ENCODE data around the gene NDUFAF8. TPM values are rescaled to one million over a fixed set of nuclear protein-coding genes. Genes with fewer than 3 reads are reported as not detected.
A peak's percentile ranks its signal among the peaks of the same experiment; 100 is the strongest.

NDUFAF8 gene
- total and polyA plus RNA-seq, 2 donors (not counting 1 experiment from before 2014, with no cell fraction given) = 41.7 to 42.6 TPM

GRCh38 chr17:81285179-81285878, 46.2 kb downstream of the NDUFAF8 start:
- WGBS (ENCODE audit: insufficient coverage) = 1% methylated on average over 37 of the region's 37 CpGs
- ATAC-seq (ENCODE audit: low read depth) (peak; percentile 62), DNase-seq (peak; percentile 57)
- Histone ChIP-seq H3K9me3 (ENCODE audit: control extremely low read depth in 1 of 3, control insufficient read depth in 2 of 3, insufficient read depth in 1 of 3, low read length in 2 of 3) (no peaks in the 10 kb centered on the region), H3K27me3 (replicated peaks in 1 of 4; ENCODE audit: control extremely low read depth in 1 of 4, control insufficient read depth in 3 of 4, insufficient read depth in 4 of 4, low read length in 3 of 4) (no peaks in the 10 kb centered on the region), H3K4me2 (replicated peaks; ENCODE audit: low read depth, low read length, poor library complexity, severe bottlenecking) (peak overlapping the region; percentile 88), H4K20me1 (ENCODE audit: control insufficient read depth, insufficient read depth, low read length, poor library complexity, severe bottlenecking) (peaks cover 65% of the 10 kb centered on the region), H3K4me1 (ENCODE audit: control insufficient read depth in 2 of 2, insufficient read depth in 2 of 2, low read length in 2 of 2) (peaks cover 16 to 23% of the 10 kb centered on the region in 2 donors), H2AFZ (ENCODE audit: insufficient read depth, low read depth, low read length, poor library complexity, severe bottlenecking) (peak overlapping the region; percentile 90), H3K27ac (ENCODE audit: low read length in 2 of 2) (peak overlapping the region; percentile 11 to 71), H3K36me3 (replicated peaks in 1 of 2; ENCODE audit: control extremely low read depth in 1 of 2, control insufficient read depth in 1 of 2, extremely low read depth in 1 of 2, insufficient read depth in 2 of 2, low read length in 1 of 2) (peaks cover 0 to 42% of the 10 kb centered on the region in 2 experiments), H3K4me3 (ENCODE audit: control extremely low read depth in 1 of 5, extremely low read depth in 1 of 5, insufficient read depth in 1 of 5, low read depth in 2 of 5, low read length in 4 of 5) (peak overlapping the region; percentile 44 to 73 (median 68)), H3K79me2 (ENCODE audit: control insufficient read depth, insufficient read depth, low read length) (peaks cover 95% of the 10 kb centered on the region), H3K9ac (ENCODE audit: low read length) (peak overlapping the region; percentile 70)
- peak overlapping the region; percentile 85 for H3K27ac Mint-ChIP-seq
- H3K4me3 Mint-ChIP-seq = peak overlapping the region; percentile 88
- intact Hi-C loops (cut with micrococcal nuclease) = no loop called here
- peaks cover 31% of the 10 kb centered on the region for H3K4me1 Mint-ChIP-seq
- ChIA-PET CTCF (no interaction called here), POLR2A (interaction anchor here (0.6 kb wide), 1 partner anchor 140 kb away, joined by 3 read pairs; no protein-coding TSS in a partner anchor)
- TF ChIP-seq CTCF (IDR thresholded peaks at IDR 0.05) = no peak
- no peak for TF ChIP-seq EZH2 (IDR thresholded peaks at IDR 0.05; ENCODE audit: borderline replicate concordance, insufficient read depth, low read depth, low read length, poor library complexity, severe bottlenecking)
- H3K9me3 Mint-ChIP-seq (ENCODE audit: insufficient read depth) = no peaks in the 10 kb centered on the region
- H3K27me3 Mint-ChIP-seq = no peaks in the 10 kb centered on the region

GRCh38 chr17:81285894-81286293, 46.8 kb downstream of the NDUFAF8 start:
- Histone ChIP-seq H3K9ac (ENCODE audit: low read length) (peak overlapping the region; percentile 70), H3K4me2 (replicated peaks; ENCODE audit: low read depth, low read length, poor library complexity, severe bottlenecking) (peak overlapping the region; percentile 88), H3K79me2 (ENCODE audit: control insufficient read depth, insufficient read depth, low read length) (peaks cover 95% of the 10 kb centered on the region), H4K20me1 (ENCODE audit: control insufficient read depth, insufficient read depth, low read length, poor library complexity, severe bottlenecking) (peaks cover 67% of the 10 kb centered on the region), H3K27me3 (replicated peaks in 1 of 4; ENCODE audit: control extremely low read depth in 1 of 4, control insufficient read depth in 3 of 4, insufficient read depth in 4 of 4, low read length in 3 of 4) (no peaks in the 10 kb centered on the region), H2AFZ (ENCODE audit: insufficient read depth, low read depth, low read length, poor library complexity, severe bottlenecking) (peak overlapping the region; percentile 90), H3K27ac (ENCODE audit: low read length in 2 of 2) (peak overlapping the region; percentile 11 to 71), H3K4me1 (ENCODE audit: control insufficient read depth in 2 of 2, insufficient read depth in 2 of 2, low read length in 2 of 2) (peaks cover 16 to 23% of the 10 kb centered on the region in 2 donors), H3K4me3 (ENCODE audit: control extremely low read depth in 1 of 5, extremely low read depth in 1 of 5, insufficient read depth in 1 of 5, low read depth in 2 of 5, low read length in 4 of 5) (peak overlapping the region; percentile 44 to 73 (median 68)), H3K36me3 (replicated peaks in 1 of 2; ENCODE audit: control extremely low read depth in 1 of 2, control insufficient read depth in 1 of 2, extremely low read depth in 1 of 2, insufficient read depth in 2 of 2, low read length in 1 of 2) (peaks cover 0 to 46% of the 10 kb centered on the region in 2 experiments), H3K9me3 (ENCODE audit: control extremely low read depth in 1 of 3, control insufficient read depth in 2 of 3, insufficient read depth in 1 of 3, low read length in 2 of 3) (no peaks in the 10 kb centered on the region)
- H3K27ac Mint-ChIP-seq = peak overlapping the region; percentile 85
- no peak for DNase-seq
- intact Hi-C loops (cut with micrococcal nuclease) = no loop called here
- H3K27me3 Mint-ChIP-seq = no peaks in the 10 kb centered on the region
- WGBS (ENCODE audit: insufficient coverage) = 55% methylated on average over 12 of the region's 12 CpGs
- no peaks in the 10 kb centered on the region for H3K9me3 Mint-ChIP-seq (ENCODE audit: insufficient read depth)
- CTCF ChIA-PET = no interaction called here
- no peak for ATAC-seq (ENCODE audit: low read depth)
- H3K4me1 Mint-ChIP-seq = peaks cover 32% of the 10 kb centered on the region
- POLR2A ChIA-PET = no interaction called here
- peak overlapping the region; percentile 88 for H3K4me3 Mint-ChIP-seq
- no peak for TF ChIP-seq EZH2 (IDR thresholded peaks at IDR 0.05; ENCODE audit: borderline replicate concordance, insufficient read depth, low read depth, low read length, poor library complexity, severe bottlenecking)
- TF ChIP-seq CTCF (IDR thresholded peaks at IDR 0.05) = no peak

Measured in B cell (primary cell).